HFF-Myc (cell line): ENCODE measurements around the gene GSDME.

ENCODE experiments used
- DNase-seq: peaks from one replicate; pipeline ENCODE4 v3.0.0-alpha.2; 2011; ENCODE audit warnings: low read depth; ENCODE audit errors: extremely low read depth
- H3K4me3 ChIP-seq: replicated peaks from 2 replicates; pipeline ENCODE4 v1.5.1; 2011; ENCODE audit warnings: low read depth, mild to moderate bottlenecking, control low read depth, low read length
- TF ChIP-seq, protein P1 (sequence below): IDR thresholded peaks from 2 replicates; pipeline ENCODE4 v1.5.1; 2012; ENCODE audit warnings: mild to moderate bottlenecking, low read depth, low read length, control low read depth; ENCODE audit errors: missing control alignments

GSDME gene

DNA sequence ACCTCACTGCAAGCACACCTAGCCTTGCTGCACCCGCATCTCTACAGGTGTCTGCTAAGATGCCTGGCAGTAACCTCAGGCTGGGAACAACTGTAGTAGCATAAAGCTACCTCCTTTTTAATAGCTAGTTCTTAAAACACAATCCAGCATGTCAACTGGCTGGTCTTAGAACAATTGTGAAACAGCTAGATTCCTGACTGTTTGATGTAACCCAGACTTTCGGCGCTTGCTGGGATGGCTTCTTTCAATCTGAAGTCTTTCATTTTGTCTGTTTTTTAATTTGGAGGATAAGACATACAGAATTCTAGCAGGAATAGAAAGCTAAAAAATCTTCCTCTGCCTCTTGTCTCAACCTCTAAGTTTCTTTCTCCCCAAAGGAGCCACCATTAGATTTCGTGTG lies 59.8 kb downstream of the GSDME start:
- TF ChIP-seq, protein P1, sequence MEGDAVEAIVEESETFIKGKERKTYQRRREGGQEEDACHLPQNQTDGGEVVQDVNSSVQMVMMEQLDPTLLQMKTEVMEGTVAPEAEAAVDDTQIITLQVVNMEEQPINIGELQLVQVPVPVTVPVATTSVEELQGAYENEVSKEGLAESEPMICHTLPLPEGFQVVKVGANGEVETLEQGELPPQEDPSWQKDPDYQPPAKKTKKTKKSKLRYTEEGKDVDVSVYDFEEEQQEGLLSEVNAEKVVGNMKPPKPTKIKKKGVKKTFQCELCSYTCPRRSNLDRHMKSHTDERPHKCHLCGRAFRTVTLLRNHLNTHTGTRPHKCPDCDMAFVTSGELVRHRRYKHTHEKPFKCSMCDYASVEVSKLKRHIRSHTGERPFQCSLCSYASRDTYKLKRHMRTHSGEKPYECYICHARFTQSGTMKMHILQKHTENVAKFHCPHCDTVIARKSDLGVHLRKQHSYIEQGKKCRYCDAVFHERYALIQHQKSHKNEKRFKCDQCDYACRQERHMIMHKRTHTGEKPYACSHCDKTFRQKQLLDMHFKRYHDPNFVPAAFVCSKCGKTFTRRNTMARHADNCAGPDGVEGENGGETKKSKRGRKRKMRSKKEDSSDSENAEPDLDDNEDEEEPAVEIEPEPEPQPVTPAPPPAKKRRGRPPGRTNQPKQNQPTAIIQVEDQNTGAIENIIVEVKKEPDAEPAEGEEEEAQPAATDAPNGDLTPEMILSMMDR: no peak
- no peak overlapping the region for H3K4me3 ChIP-seq
- no peak for DNase-seq

DNA sequence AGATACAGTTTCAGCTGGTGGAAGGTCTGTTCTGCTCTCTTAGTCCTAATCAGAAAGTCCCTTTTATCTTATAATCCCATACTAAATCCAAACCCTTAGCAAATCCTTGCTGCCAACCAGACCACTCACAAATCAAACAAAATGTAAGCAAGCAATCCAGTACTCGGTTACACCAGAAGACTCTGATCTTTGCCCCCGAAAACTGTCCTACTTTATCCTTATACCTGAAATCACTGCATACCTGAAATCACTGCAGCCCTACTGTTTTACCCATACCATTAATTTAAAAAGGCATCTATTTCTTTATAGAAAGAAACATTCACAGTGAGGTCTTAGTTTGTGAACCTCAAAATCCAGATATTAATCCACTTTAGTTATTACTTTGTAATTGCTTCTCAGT lies 64.7 kb downstream of the GSDME start:
- TF ChIP-seq, protein P1: no peak
- no peak for DNase-seq
- no peak overlapping the region for H3K4me3 ChIP-seq

DNA sequence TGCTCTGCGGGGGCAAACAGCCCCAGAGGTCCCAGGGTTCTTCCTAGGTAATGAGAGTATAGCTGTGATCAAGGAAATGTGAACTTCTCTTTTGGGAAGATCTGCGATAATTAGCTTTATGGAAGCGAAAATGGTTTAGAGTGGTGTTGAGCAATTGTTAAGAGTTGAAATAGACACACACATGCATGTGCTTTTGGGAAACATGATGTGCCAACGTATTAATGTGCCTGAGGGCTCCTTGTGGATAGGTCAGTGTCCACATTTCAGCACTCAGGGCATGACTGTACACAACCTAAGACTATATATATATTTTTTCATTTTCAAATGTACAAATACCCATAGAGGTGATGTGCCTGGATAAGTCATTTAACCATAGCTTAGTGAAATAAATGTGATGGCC lies 67.0 kb downstream of the GSDME start:
- no peak for DNase-seq
- no peak overlapping the region for H3K4me3 ChIP-seq
- TF ChIP-seq, protein P1: no peak

DNA sequence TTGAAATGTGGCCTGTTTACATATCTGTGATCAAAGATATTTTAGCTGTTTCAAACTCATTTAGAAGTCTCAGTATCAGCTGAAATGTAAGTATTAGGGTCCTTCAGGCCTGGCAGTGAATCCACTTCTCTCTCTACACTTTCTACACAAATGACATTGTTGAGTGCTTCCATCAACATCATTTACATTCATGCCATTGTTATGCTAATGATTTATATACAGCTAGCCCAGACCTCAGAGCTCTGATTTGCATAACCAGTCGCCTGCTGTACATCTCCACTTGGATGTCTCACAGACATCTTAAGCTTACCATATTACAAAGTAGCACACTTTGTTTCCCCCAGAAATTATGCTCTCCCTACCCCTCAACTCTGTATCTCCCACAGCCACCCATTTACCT lies 71.6 kb downstream of the GSDME start:
- H3K4me3 ChIP-seq: no peak overlapping the region
- TF ChIP-seq, protein P1: no peak
- DNase-seq: no peak

DNA sequence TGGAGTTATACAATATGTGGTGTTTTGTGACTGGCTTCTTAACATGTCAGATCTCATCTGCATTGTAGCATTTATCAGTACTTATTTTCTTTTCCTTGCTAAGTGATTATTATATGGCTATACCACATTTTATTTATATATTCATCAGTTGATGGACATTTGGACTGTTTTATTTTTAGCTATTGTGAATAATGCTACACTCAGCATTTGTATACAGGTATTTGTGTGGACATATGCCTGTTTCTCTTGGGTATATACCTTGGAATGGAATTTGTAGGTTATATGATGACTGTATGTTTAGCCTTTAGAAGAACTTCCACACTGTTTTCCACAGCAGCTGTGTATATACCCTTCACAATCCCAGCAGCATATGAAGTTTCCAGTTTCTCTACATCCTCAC lies 86.5 kb downstream of the GSDME start:
- H3K4me3 ChIP-seq: no peak overlapping the region
- TF ChIP-seq, protein P1: no peak
- no peak for DNase-seq

DNA sequence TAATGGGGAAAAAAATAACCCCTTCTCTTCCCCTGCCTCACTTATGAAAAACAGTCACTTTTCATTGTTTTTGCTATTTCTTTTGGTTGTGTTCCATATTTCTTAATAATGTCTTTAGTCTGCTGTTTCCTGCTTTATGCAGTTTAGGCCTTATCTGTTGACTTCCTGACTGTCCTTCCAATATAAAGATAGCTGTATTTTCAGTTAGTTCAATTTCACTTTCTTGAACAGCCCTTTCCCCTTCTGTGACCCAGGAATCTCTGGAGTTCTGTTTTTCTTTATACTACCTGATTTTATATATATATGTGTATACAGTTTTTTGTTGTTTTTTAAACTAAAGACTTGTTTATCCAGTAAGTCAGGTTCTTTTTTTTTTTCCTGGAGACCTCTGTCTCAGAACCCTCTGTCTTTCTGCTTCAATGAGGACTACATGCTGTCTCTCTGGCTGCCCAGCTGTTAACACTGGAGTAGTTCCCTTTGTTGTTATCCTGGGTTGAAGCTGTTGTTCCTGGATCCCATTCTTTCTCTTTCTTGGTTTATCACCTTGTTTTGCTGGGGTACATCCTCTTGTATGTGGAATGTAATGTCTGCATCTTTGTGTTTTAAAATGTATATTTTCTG lies 87.2 kb downstream of the GSDME start:
- H3K4me3 ChIP-seq: no peak overlapping the region
- TF ChIP-seq, protein P1: no peak
- no peak for DNase-seq

DNA sequence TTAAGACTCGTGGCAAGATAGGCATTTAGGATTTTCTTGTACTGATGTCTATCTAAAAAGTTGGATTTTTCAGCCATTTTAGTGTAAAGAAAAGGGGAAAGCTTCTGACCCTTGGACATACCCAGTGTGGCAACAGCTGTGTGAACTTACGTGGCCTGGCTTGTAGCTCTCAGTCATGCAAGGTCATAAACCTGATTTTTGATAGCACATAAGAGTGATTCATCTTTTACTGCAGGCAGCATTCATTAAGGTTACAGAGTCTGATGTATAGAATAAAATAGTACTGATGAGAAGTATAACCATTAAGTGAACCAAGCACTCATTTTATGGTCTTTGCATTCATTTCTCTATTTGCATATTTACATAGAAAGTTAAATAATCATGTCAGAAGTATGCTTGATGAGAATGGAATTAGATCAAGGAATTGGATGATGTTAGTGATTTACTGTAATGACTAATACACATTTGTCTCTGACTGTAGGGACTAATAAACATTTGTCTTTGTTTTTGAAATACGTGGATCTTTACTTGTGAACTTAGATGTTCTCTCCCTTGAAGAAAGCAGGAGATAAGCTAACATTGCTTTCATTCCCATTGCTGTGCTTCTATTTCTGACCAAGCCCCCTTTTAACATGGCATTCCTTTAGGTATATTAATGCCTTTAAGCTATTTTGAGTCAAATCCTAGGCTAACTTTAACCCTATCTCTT lies 88.2 kb downstream of the GSDME start:
- no peak overlapping the region for H3K4me3 ChIP-seq
- DNase-seq: no peak
- TF ChIP-seq, protein P1: no peak
